Measurements from ENCODE around the gene TOP3A. TPM values are rescaled to one million over a fixed set of nuclear protein-coding genes. Genes with fewer than 3 reads are reported as not detected.

Gene TOP3A
- 10 to 100 TPM; 61.8 to 65.7 TPM for total RNA-seq

- Mint-ChIP-seq H3K4me3 (peak within 1 kb of the TSS; percentile 98), H3K4me1 (ENCODE audit: low read depth) (peaks cover 70% of the 10 kb centered on the region), H3K27me3 (no peaks in the 10 kb centered on the region), H3K27ac (peak within 1 kb of the TSS; percentile 100), H3K36me3 (ENCODE audit: low read depth) (peaks cover 54% of the 10 kb centered on the region), H3K9me3 (peaks cover 2% of the 10 kb centered on the region)
- DNase-seq (peak; percentile 99), ATAC-seq (peak; percentile 95)
- intact Hi-C loops (cut with micrococcal nuclease), result no loop called here
- ChIA-PET POLR2A (interaction anchor here (0.7 to 1.8 kb wide), 6 partner anchors 8 to 129 kb away, joined by 3 to 4 read pairs (median 4); no protein-coding TSS in a partner anchor), CTCF (interaction anchor here (0.9 to 1.4 kb wide), 2 partner anchors 12 to 67 kb away, joined by 3 read pairs; no protein-coding TSS in a partner anchor)
- TF ChIP-seq CTCF (IDR thresholded peaks at IDR 0.05), result no peak
These were observed at the start of gene TOP3A, which contains the start of gene SMCR8 for GRCh38 chr17:18314731-18315561. Gene TOP3A, minus strand, starts transcription at chr17:18314994. Its CDS starts 216 bp downstream, at chr17:18314778. Gene SMCR8, plus strand, starts transcription at chr17:18315293. Its CDS starts 497 bp downstream, at chr17:18315790.

GRCh38 chr17:18364166-18364565 lies 49.4 kb upstream of the TOP3A start:
- no peak for ATAC-seq
- ChIA-PET CTCF (interaction anchor here (1.6 kb wide), 1 partner anchor 8 kb away, joined by 5 read pairs; no protein-coding TSS in a partner anchor), POLR2A (no interaction called here)
- TF ChIP-seq CTCF (IDR thresholded peaks at IDR 0.05), result no peak
- Mint-ChIP-seq H3K9me3 (no peaks in the 10 kb centered on the region), H3K27ac (no peak overlapping the region), H3K27me3 (no peaks in the 10 kb centered on the region), H3K4me3 (no peak overlapping the region), H3K4me1 (ENCODE audit: low read depth) (peaks cover 16% of the 10 kb centered on the region), H3K36me3 (ENCODE audit: low read depth) (peaks cover 4% of the 10 kb centered on the region)
- intact Hi-C loops (cut with micrococcal nuclease), result no loop called here
- no peak for DNase-seq

GRCh38 chr17:18363101-18364049 lies 48.6 kb upstream of the TOP3A start, which contains the start of gene SHMT1:
Gene SHMT1, minus strand, starts transcription at chr17:18363550. Its CDS starts 7,569 bp downstream, at chr17:18355981.
- DNase-seq (peak; percentile 95), ATAC-seq (peak; percentile 100)
- Mint-ChIP-seq H3K36me3 (ENCODE audit: low read depth) (peaks cover 4% of the 10 kb centered on the region), H3K27ac (peak within 1 kb of the TSS; percentile 83), H3K4me1 (ENCODE audit: low read depth) (peaks cover 16% of the 10 kb centered on the region), H3K9me3 (no peaks in the 10 kb centered on the region), H3K27me3 (no peaks in the 10 kb centered on the region), H3K4me3 (peak within 1 kb of the TSS; percentile 86)
- intact Hi-C loops (cut with micrococcal nuclease), result no loop called here
- ChIA-PET POLR2A (interaction anchor here (1.0 to 1.3 kb wide), 4 partner anchors 16 to 51 kb away, joined by 3 to 4 read pairs (median 3); no protein-coding TSS in a partner anchor), CTCF (interaction anchor here (0.8 to 1.6 kb wide), 4 partner anchors 9 to 193 kb away, joined by 3 to 5 read pairs (median 4); no protein-coding TSS in a partner anchor)
- no peak for TF ChIP-seq CTCF (IDR thresholded peaks at IDR 0.05)

- POLR2A ChIA-PET, result interaction anchor here (1.0 to 1.3 kb wide), 4 partner anchors 16 to 50 kb away, joined by 3 to 4 read pairs (median 3); no protein-coding TSS in a partner anchor
- peaks cover 4% of the 10 kb centered on the region for H3K36me3 Mint-ChIP-seq (ENCODE audit: low read depth)
- peak; percentile 2 for ATAC-seq
- no peaks in the 10 kb centered on the region for H3K9me3 Mint-ChIP-seq
- H3K4me3 Mint-ChIP-seq, result peak overlapping the region; percentile 86
- H3K27me3 Mint-ChIP-seq, result no peaks in the 10 kb centered on the region
- CTCF ChIA-PET, result interaction anchor here (0.8 to 1.6 kb wide), 4 partner anchors 10 to 193 kb away, joined by 3 to 5 read pairs (median 4); no protein-coding TSS in a partner anchor
- intact Hi-C loops (cut with micrococcal nuclease), result no loop called here
- TF ChIP-seq CTCF (IDR thresholded peaks at IDR 0.05), result peak; percentile 30
- DNase-seq, result peak; percentile 38
- H3K27ac Mint-ChIP-seq, result peak overlapping the region; percentile 61
- peaks cover 16% of the 10 kb centered on the region for H3K4me1 Mint-ChIP-seq (ENCODE audit: low read depth)
These were observed 47.9 kb upstream of the TOP3A start for GRCh38 chr17:18362698-18363100.

All from activated CD8-positive, alpha-beta T cell treated with anti-CD3 and anti-CD28 coated beads for 36 hours (primary cell).